ENCODE data around the gene MFSD11. TPM values are rescaled to one million over a fixed set of nuclear protein-coding genes. Genes with fewer than 3 reads are reported as not detected.
A peak's percentile ranks its signal among the peaks of the same experiment; 100 is the strongest.
"Not testable (repeated sequence)": the region's sequence is repeated elsewhere in the genome, so short reads cannot be mapped to it uniquely, and the experiment has no call there.

Gene MFSD11
- total RNA-seq, 2 experiments from 2014 or later: 25.5 to 29.4 TPM

- no peak for TF ChIP-seq CTCF (IDR thresholded peaks at IDR 0.05)
- DNase-seq (peak; percentile 21 to 78 (median 44)), ATAC-seq (ENCODE audit: poor library complexity) (peak; percentile 56)
- Histone ChIP-seq H3K4me1 (ENCODE audit: insufficient read depth, low read length) (peaks cover 32% of the 10 kb centered on the region), H3K9me3 (ENCODE audit: control insufficient read depth in 1 of 2, insufficient read depth in 1 of 2, low read length in 2 of 2) (no peaks in the 10 kb centered on the region), H3K27me3 (ENCODE audit: control insufficient read depth in 1 of 2, insufficient read depth in 2 of 2, low read length in 2 of 2) (no peaks in the 10 kb centered on the region), H3K36me3 (ENCODE audit: insufficient read depth, low read length) (peaks cover 20% of the 10 kb centered on the region), H3K4me3 (ENCODE audit: low read length) (peak within 1 kb of the TSS; percentile 49), H3K27ac (ENCODE audit: low read depth in 1 of 2, low read length in 2 of 2) (no peak within 1 kb of the TSS)
- CTCF ChIA-PET: no interaction called here
- peaks cover 22% of the 10 kb centered on the region for H3K36me3 Mint-ChIP-seq (ENCODE audit: low read depth)
- H3K4me1 Mint-ChIP-seq (ENCODE audit: low read depth): peaks cover 45% of the 10 kb centered on the region
- H3K9me3 Mint-ChIP-seq: no peaks in the 10 kb centered on the region
- peak within 1 kb of the TSS; percentile 53 for H3K27ac Mint-ChIP-seq
- POLR2A ChIA-PET: interaction anchor here (0.6 to 6.7 kb wide), 4 partner anchors 16 to 154 kb away, joined by 3 to 63 read pairs (median 29); partner anchors contain the start of genes JMJD6, METTL23, MFSD11 and SRSF2
- intact Hi-C loops (cut with DNase I, micrococcal nuclease): loop anchor here (5.0 kb wide), 4 partner anchors 71 to 356 kb away; no protein-coding TSS in a partner anchor
- H3K4me3 Mint-ChIP-seq: peak within 1 kb of the TSS; percentile 86
- H3K27me3 Mint-ChIP-seq: no peaks in the 10 kb centered on the region
These were observed 26.9 kb upstream of the MFSD11 start, which contains the start of gene MXRA7 for GRCh38 chr17:76710863-76711611. TSS of gene MXRA7 (minus strand) at chr17:76710965. CDS start at chr17:76710946, 19 bp downstream.

- intact Hi-C loops (cut with DNase I, micrococcal nuclease): loop anchor here (5.0 kb wide), 4 partner anchors 70 to 355 kb away; no protein-coding TSS in a partner anchor
- H3K36me3 Mint-ChIP-seq (ENCODE audit: low read depth): peaks cover 35% of the 10 kb centered on the region
- ChIA-PET CTCF (interaction anchor here (2.1 to 3.1 kb wide), 2 partner anchors 14 to 344 kb away, joined by 9 to 34 read pairs; partner anchors contain the start of genes JMJD6 and METTL23), POLR2A (interaction anchor here (1.0 to 6.7 kb wide), 4 partner anchors 14 to 40 kb away, joined by 3 to 63 read pairs (median 30); partner anchors contain the start of genes JMJD6, METTL23, MFSD11 and SRSF2)
- ATAC-seq (ENCODE audit: poor library complexity); H3K27ac ChIP-seq (ENCODE audit: low read depth in 1 of 2, low read length in 2 of 2); H3K27me3 ChIP-seq (ENCODE audit: control insufficient read depth in 1 of 2, insufficient read depth in 2 of 2, low read length in 2 of 2); H3K27me3 Mint-ChIP-seq; H3K9me3 ChIP-seq (ENCODE audit: control insufficient read depth in 1 of 2, insufficient read depth in 1 of 2, low read length in 2 of 2); H3K27ac Mint-ChIP-seq; DNase-seq; H3K9me3 Mint-ChIP-seq; H3K4me3 ChIP-seq (ENCODE audit: low read length): not testable (repeated sequence)
- H3K4me1 Mint-ChIP-seq (ENCODE audit: low read depth): peaks cover 52% of the 10 kb centered on the region
- Histone ChIP-seq H3K4me1 (ENCODE audit: insufficient read depth, low read length) (peaks cover 40% of the 10 kb centered on the region), H3K36me3 (ENCODE audit: insufficient read depth, low read length) (peaks cover 33% of the 10 kb centered on the region)
- peak overlapping the region; percentile 34 for H3K4me3 Mint-ChIP-seq
These were observed 25.6 kb upstream of the MFSD11 start for GRCh38 chr17:76712321-76712720.

- Mint-ChIP-seq H3K4me1 (ENCODE audit: low read depth) (peaks cover 52% of the 10 kb centered on the region), H3K4me3 (peak overlapping the region; percentile 56), H3K9me3 (no peaks in the 10 kb centered on the region), H3K27me3 (no peaks in the 10 kb centered on the region), H3K27ac (peak overlapping the region; percentile 74), H3K36me3 (ENCODE audit: low read depth) (peaks cover 48% of the 10 kb centered on the region)
- Histone ChIP-seq H3K36me3 (ENCODE audit: insufficient read depth, low read length) (peaks cover 46% of the 10 kb centered on the region), H3K4me3 (ENCODE audit: low read length) (no peak overlapping the region), H3K9me3 (ENCODE audit: control insufficient read depth in 1 of 2, insufficient read depth in 1 of 2, low read length in 2 of 2) (no peaks in the 10 kb centered on the region), H3K27me3 (ENCODE audit: control insufficient read depth in 1 of 2, insufficient read depth in 2 of 2, low read length in 2 of 2) (no peaks in the 10 kb centered on the region), H3K4me1 (ENCODE audit: insufficient read depth, low read length) (peaks cover 40% of the 10 kb centered on the region), H3K27ac (ENCODE audit: low read depth in 1 of 2, low read length in 2 of 2) (no peak overlapping the region)
- POLR2A ChIA-PET: interaction anchor here (0.6 to 6.7 kb wide), 6 partner anchors 13 to 191 kb away, joined by 4 to 63 read pairs (median 8); partner anchors contain the start of genes JMJD6, METTL23, MFSD11 and SRSF2
- DNase-seq: no peak
- intact Hi-C loops (cut with DNase I, micrococcal nuclease): loop anchor here (1.0 to 5.0 kb wide), 8 partner anchors 14 to 354 kb away; no protein-coding TSS in a partner anchor
- no peak for TF ChIP-seq CTCF (IDR thresholded peaks at IDR 0.05)
- CTCF ChIA-PET: interaction anchor here (0.8 to 3.1 kb wide), 14 partner anchors 13 to 343 kb away, joined by 3 to 34 read pairs (median 4); partner anchors contain the start of genes JMJD6, METTL23, MFSD11 and MGAT5B
- ATAC-seq (ENCODE audit: poor library complexity): no peak
These were observed 24.2 kb upstream of the MFSD11 start for GRCh38 chr17:76713765-76714164.

Data from CD4-positive, alpha-beta T cell (primary cell).